ENCODE data around the gene ERN2. TPM values are rescaled to one million over a fixed set of nuclear protein-coding genes. Genes with fewer than 3 reads are reported as not detected.

Gene ERN2
- total and polyA plus RNA-seq, 2 experiments from 2014 or later, result 0.46 to 0.97 TPM

- WGBS (ENCODE audit: low lambda C conversion rate, missing lambda C conversion rate), result 31% methylated on average over 8 of the region's 8 CpGs
- no peaks in the 10 kb centered on the region for H3K27me3 ChIP-seq
- TF ChIP-seq CTCF (IDR thresholded peaks at IDR 0.05; ENCODE audit: poor library complexity), result no peak
- no peak for TF ChIP-seq EZH2 (IDR thresholded peaks at IDR 0.05; ENCODE audit: borderline replicate concordance)
- no peak for TF ChIP-seq EZH2phosphoT487 (IDR thresholded peaks at IDR 0.05; ENCODE audit: low read depth, severe bottlenecking, unreplicated experiment)
Measured at GRCh38 chr16:23673971-23674614, 38.9 kb downstream of the ERN2 start.

GRCh38 chr16:23670137-23670776 lies 42.8 kb downstream of the ERN2 start:
- Histone ChIP-seq H3K4me2 (no peak overlapping the region), H3K9me3 (ENCODE audit: low read depth) (no peaks in the 10 kb centered on the region), H3K4me3 (no peak overlapping the region), H3K36me3 (replicated peaks; ENCODE audit: insufficient read depth, low read depth) (no peaks in the 10 kb centered on the region), H3K27ac (peak overlapping the region; percentile 46), H4K20me1 (ENCODE audit: insufficient read depth, poor library complexity, severe bottlenecking) (no peaks in the 10 kb centered on the region), H3K79me2 (no peaks in the 10 kb centered on the region), H2AFZ (no peak overlapping the region), H3K27me3 (no peaks in the 10 kb centered on the region), H3K4me1 (ENCODE audit: insufficient read depth) (no peaks in the 10 kb centered on the region), H3K9me2 (replicated peaks; ENCODE audit: insufficient read depth) (no peaks in the 10 kb centered on the region)
- TF ChIP-seq CTCF (IDR thresholded peaks at IDR 0.05; ENCODE audit: poor library complexity) (no peak), EZH2 (IDR thresholded peaks at IDR 0.05; ENCODE audit: borderline replicate concordance) (no peak), EZH2phosphoT487 (IDR thresholded peaks at IDR 0.05; ENCODE audit: low read depth, severe bottlenecking, unreplicated experiment) (no peak)
- 99% methylated on average over 4 of the region's 4 CpGs for WGBS (ENCODE audit: low lambda C conversion rate, missing lambda C conversion rate)
- DNase-seq (ENCODE audit: low spot score), result no peak

More at GRCh38 chr16:23673971-23674614, 38.9 kb downstream of the ERN2 start:
- Histone ChIP-seq H3K9me2 (replicated peaks; ENCODE audit: insufficient read depth) (no peaks in the 10 kb centered on the region), H4K20me1 (ENCODE audit: insufficient read depth, poor library complexity, severe bottlenecking) (no peaks in the 10 kb centered on the region), H2AFZ (no peak overlapping the region), H3K36me3 (replicated peaks; ENCODE audit: insufficient read depth, low read depth) (no peaks in the 10 kb centered on the region), H3K79me2 (peaks cover 3% of the 10 kb centered on the region), H3K9me3 (ENCODE audit: low read depth) (no peaks in the 10 kb centered on the region), H3K4me3 (no peak overlapping the region), H3K4me2 (peak overlapping the region; percentile 28), H3K4me1 (ENCODE audit: insufficient read depth) (no peaks in the 10 kb centered on the region), H3K27ac (no peak overlapping the region)
- DNase-seq (ENCODE audit: low spot score), result no peak

- Histone ChIP-seq H3K4me3 (no peak overlapping the region), H3K4me2 (no peak overlapping the region), H3K9me3 (ENCODE audit: low read depth) (no peaks in the 10 kb centered on the region), H3K9me2 (replicated peaks; ENCODE audit: insufficient read depth) (no peaks in the 10 kb centered on the region), H3K27ac (no peak overlapping the region), H3K79me2 (no peaks in the 10 kb centered on the region), H3K36me3 (replicated peaks; ENCODE audit: insufficient read depth, low read depth) (no peaks in the 10 kb centered on the region), H3K4me1 (ENCODE audit: insufficient read depth) (no peaks in the 10 kb centered on the region), H2AFZ (no peak overlapping the region), H4K20me1 (ENCODE audit: insufficient read depth, poor library complexity, severe bottlenecking) (no peaks in the 10 kb centered on the region), H3K27me3 (no peaks in the 10 kb centered on the region)
- TF ChIP-seq EZH2phosphoT487 (IDR thresholded peaks at IDR 0.05; ENCODE audit: low read depth, severe bottlenecking, unreplicated experiment), result no peak
- TF ChIP-seq CTCF (IDR thresholded peaks at IDR 0.05; ENCODE audit: poor library complexity), result no peak
- no peak for TF ChIP-seq EZH2 (IDR thresholded peaks at IDR 0.05; ENCODE audit: borderline replicate concordance)
- 97% methylated on average over 4 of the region's 4 CpGs for WGBS (ENCODE audit: low lambda C conversion rate, missing lambda C conversion rate)
- DNase-seq (ENCODE audit: low spot score), result no peak
Measured at GRCh38 chr16:23668873-23669272, 44.1 kb downstream of the ERN2 start.

All from hepatocyte (in vitro differentiated cells).